Ovary (tissue), 3 donors: ENCODE data around the gene TPRG1L.

Source experiments
- CTCF ChIP-seq, 3 donors: fragments of 450-650 bp in 2 of 3; fragments of 200-600 bp in 1 of 3; IDR thresholded peaks; one replicate each; pipeline versions ENCODE4 v1.5.1 to v1.8.0; 2016 to 2022; ENCODE audit warnings: antibody characterized with exemption in 3 of 3, mild to moderate bottlenecking in 1 of 3
- POLR2A ChIP-seq: fragments of 450-650 bp; IDR thresholded peaks from one replicate; pipeline ENCODE4 v1.6.1; 2017; ENCODE audit warnings: antibody characterized with exemption, mild to moderate bottlenecking, moderate library complexity
- donor health status: DM: no; HTN: no; CAD: no.

- no peak for TF ChIP-seq POLR2A
- TF ChIP-seq CTCF (IDR thresholded peaks at IDR 0.05), result no peak
Observed at GRCh38 chr1:3594706-3595377, 30.0 kb upstream of the TPRG1L start.
